ENCODE measurements around the gene NOL7.
A peak's percentile ranks its signal among the peaks of the same experiment; 100 is the strongest.

Gene NOL7

GRCh38 chr6:13629459-13630116 is 14.5 kb downstream of the NOL7 start:
- H3K27ac ChIP-seq, result no peak overlapping the region
- DNase-seq (ENCODE audit: low read depth, low spot score), result no peak
- no peak overlapping the region for H3K9ac ChIP-seq (ENCODE audit: insufficient read length)
- TF ChIP-seq FOXP2 (optimal IDR thresholded peaks at IDR 0.05; ENCODE audit: control extremely low read depth, extremely low read length, insufficient read depth), result no peak
- TF ChIP-seq EZH2 (IDR thresholded peaks at IDR 0.05), result no peak
- no peak for TF ChIP-seq POLR2AphosphoS5 (IDR thresholded peaks at IDR 0.05; ENCODE audit: borderline replicate concordance, low read depth, low read length)
- H3K4me3 ChIP-seq, result no peak overlapping the region
- H3K9me3 ChIP-seq (ENCODE audit: low read depth, low read length), result no peaks in the 10 kb centered on the region
- H3K36me3 ChIP-seq (ENCODE audit: insufficient read depth, low read length), result peaks cover 87% of the 10 kb centered on the region

GRCh38 chr6:13630499-13630898 is 15.4 kb downstream of the NOL7 start:
- peaks cover 85% of the 10 kb centered on the region for H3K36me3 ChIP-seq (ENCODE audit: insufficient read depth, low read length)
- no peak for TF ChIP-seq EZH2 (IDR thresholded peaks at IDR 0.05)
- no peak for TF ChIP-seq POLR2AphosphoS5 (IDR thresholded peaks at IDR 0.05; ENCODE audit: borderline replicate concordance, low read depth, low read length)
- no peak for TF ChIP-seq FOXP2 (optimal IDR thresholded peaks at IDR 0.05; ENCODE audit: control extremely low read depth, extremely low read length, insufficient read depth)
- 0 out of 2 replicates have a peak overlapping the region, but pooled peaks have one; percentile 10 for H3K27ac ChIP-seq
- H3K9me3 ChIP-seq (ENCODE audit: low read depth, low read length), result no peaks in the 10 kb centered on the region
- no peak overlapping the region for H3K9ac ChIP-seq (ENCODE audit: insufficient read length)
- no peak overlapping the region for H3K4me3 ChIP-seq
- no peak for DNase-seq (ENCODE audit: low read depth, low spot score)

- Histone ChIP-seq H3K4me3 (no peak overlapping the region), H3K27ac (no peak overlapping the region), H3K9ac (ENCODE audit: insufficient read length) (no peak overlapping the region), H3K36me3 (ENCODE audit: insufficient read depth, low read length) (peaks cover 76% of the 10 kb centered on the region), H3K9me3 (ENCODE audit: low read depth, low read length) (no peaks in the 10 kb centered on the region)
- TF ChIP-seq FOXP2 (optimal IDR thresholded peaks at IDR 0.05; ENCODE audit: control extremely low read depth, extremely low read length, insufficient read depth) (no peak), EZH2 (IDR thresholded peaks at IDR 0.05) (no peak), POLR2AphosphoS5 (IDR thresholded peaks at IDR 0.05; ENCODE audit: borderline replicate concordance, low read depth, low read length) (no peak)
- DNase-seq (ENCODE audit: low read depth, low spot score), result no peak
Measured at GRCh38 chr6:13633343-13633742, 18.2 kb downstream of the NOL7 start.

GRCh38 chr6:13635948-13636658 is 21.0 kb downstream of the NOL7 start:
- no peak for DNase-seq (ENCODE audit: low read depth, low spot score)
- peaks cover 76% of the 10 kb centered on the region for H3K36me3 ChIP-seq (ENCODE audit: insufficient read depth, low read length)
- no peak overlapping the region for H3K9ac ChIP-seq (ENCODE audit: insufficient read length)

GRCh38 chr6:13638014-13638413 is 22.9 kb downstream of the NOL7 start:
- H3K9ac ChIP-seq (ENCODE audit: insufficient read length), result no peak overlapping the region
- no peak overlapping the region for H3K4me3 ChIP-seq
- DNase-seq (ENCODE audit: low read depth, low spot score), result no peak
- H3K27ac ChIP-seq, result no peak overlapping the region
- H3K9me3 ChIP-seq (ENCODE audit: low read depth, low read length), result no peaks in the 10 kb centered on the region
- peaks cover 70% of the 10 kb centered on the region for H3K36me3 ChIP-seq (ENCODE audit: insufficient read depth, low read length)
- TF ChIP-seq FOXP2 (optimal IDR thresholded peaks at IDR 0.05; ENCODE audit: control extremely low read depth, extremely low read length, insufficient read depth) (no peak), EZH2 (IDR thresholded peaks at IDR 0.05) (no peak), POLR2AphosphoS5 (IDR thresholded peaks at IDR 0.05; ENCODE audit: borderline replicate concordance, low read depth, low read length) (no peak)

More at GRCh38 chr6:13635948-13636658, 21.0 kb downstream of the NOL7 start:
- H3K4me3 ChIP-seq, result no peak overlapping the region
- H3K9me3 ChIP-seq (ENCODE audit: low read depth, low read length), result no peaks in the 10 kb centered on the region
- no peak overlapping the region for H3K27ac ChIP-seq
- no peak for TF ChIP-seq EZH2 (IDR thresholded peaks at IDR 0.05)
- no peak for TF ChIP-seq POLR2AphosphoS5 (IDR thresholded peaks at IDR 0.05; ENCODE audit: borderline replicate concordance, low read depth, low read length)
- TF ChIP-seq FOXP2 (optimal IDR thresholded peaks at IDR 0.05; ENCODE audit: control extremely low read depth, extremely low read length, insufficient read depth), result no peak

GRCh38 chr6:13638626-13639025 is 23.5 kb downstream of the NOL7 start:
- H3K36me3 ChIP-seq (ENCODE audit: insufficient read depth, low read length), result peaks cover 73% of the 10 kb centered on the region
- no peak overlapping the region for H3K4me3 ChIP-seq
- TF ChIP-seq EZH2 (IDR thresholded peaks at IDR 0.05) (no peak), FOXP2 (optimal IDR thresholded peaks at IDR 0.05; ENCODE audit: control extremely low read depth, extremely low read length, insufficient read depth) (no peak), POLR2AphosphoS5 (IDR thresholded peaks at IDR 0.05; ENCODE audit: borderline replicate concordance, low read depth, low read length) (no peak)

GRCh38 chr6:13641315-13641714 is 26.2 kb downstream of the NOL7 start:
- peaks cover 74% of the 10 kb centered on the region for H3K36me3 ChIP-seq (ENCODE audit: insufficient read depth, low read length)
- H3K9me3 ChIP-seq (ENCODE audit: low read depth, low read length), result no peaks in the 10 kb centered on the region
- H3K27ac ChIP-seq, result no peak overlapping the region
- TF ChIP-seq POLR2AphosphoS5 (IDR thresholded peaks at IDR 0.05; ENCODE audit: borderline replicate concordance, low read depth, low read length) (no peak), EZH2 (IDR thresholded peaks at IDR 0.05) (no peak), FOXP2 (optimal IDR thresholded peaks at IDR 0.05; ENCODE audit: control extremely low read depth, extremely low read length, insufficient read depth) (no peak)
- no peak for DNase-seq (ENCODE audit: low read depth, low spot score)
- H3K4me3 ChIP-seq, result no peak overlapping the region
- H3K9ac ChIP-seq (ENCODE audit: insufficient read length), result no peak overlapping the region

More at GRCh38 chr6:13638626-13639025, 23.5 kb downstream of the NOL7 start:
- Histone ChIP-seq H3K9me3 (ENCODE audit: low read depth, low read length) (no peaks in the 10 kb centered on the region), H3K27ac (no peak overlapping the region), H3K9ac (ENCODE audit: insufficient read length) (no peak overlapping the region)
- no peak for DNase-seq (ENCODE audit: low read depth, low spot score)

GRCh38 chr6:13643125-13643524 is 28.0 kb downstream of the NOL7 start:
- Histone ChIP-seq H3K9ac (ENCODE audit: insufficient read length) (no peak overlapping the region), H3K27ac (no peak overlapping the region), H3K9me3 (ENCODE audit: low read depth, low read length) (no peaks in the 10 kb centered on the region), H3K36me3 (ENCODE audit: insufficient read depth, low read length) (peaks cover 61% of the 10 kb centered on the region), H3K4me3 (no peak overlapping the region)
- TF ChIP-seq FOXP2 (optimal IDR thresholded peaks at IDR 0.05; ENCODE audit: control extremely low read depth, extremely low read length, insufficient read depth) (no peak), POLR2AphosphoS5 (IDR thresholded peaks at IDR 0.05; ENCODE audit: borderline replicate concordance, low read depth, low read length) (no peak), EZH2 (IDR thresholded peaks at IDR 0.05) (no peak)
- DNase-seq (ENCODE audit: low read depth, low spot score), result no peak
